ENCODE data around the gene BLOC1S3. TPM values are rescaled to one million over a fixed set of nuclear protein-coding genes. Genes with fewer than 3 reads are reported as not detected.

BLOC1S3 gene
- total RNA-seq, 1 donor from 2014 or later = 3.5 TPM

- Histone ChIP-seq H3K27me3 (ENCODE audit: low read depth) (no peaks in the 10 kb centered on the region), H3K4me3 (no peak overlapping the region), H3K4me1 (peaks cover 28% of the 10 kb centered on the region), H3K27ac (replicated peaks) (no peak overlapping the region), H3K9me3 (replicated peaks) (no peaks in the 10 kb centered on the region), H3K36me3 (peaks cover 48% of the 10 kb centered on the region)
- intact Hi-C loops (cut with micrococcal nuclease) = no loop called here
- TF ChIP-seq, protein P1, sequence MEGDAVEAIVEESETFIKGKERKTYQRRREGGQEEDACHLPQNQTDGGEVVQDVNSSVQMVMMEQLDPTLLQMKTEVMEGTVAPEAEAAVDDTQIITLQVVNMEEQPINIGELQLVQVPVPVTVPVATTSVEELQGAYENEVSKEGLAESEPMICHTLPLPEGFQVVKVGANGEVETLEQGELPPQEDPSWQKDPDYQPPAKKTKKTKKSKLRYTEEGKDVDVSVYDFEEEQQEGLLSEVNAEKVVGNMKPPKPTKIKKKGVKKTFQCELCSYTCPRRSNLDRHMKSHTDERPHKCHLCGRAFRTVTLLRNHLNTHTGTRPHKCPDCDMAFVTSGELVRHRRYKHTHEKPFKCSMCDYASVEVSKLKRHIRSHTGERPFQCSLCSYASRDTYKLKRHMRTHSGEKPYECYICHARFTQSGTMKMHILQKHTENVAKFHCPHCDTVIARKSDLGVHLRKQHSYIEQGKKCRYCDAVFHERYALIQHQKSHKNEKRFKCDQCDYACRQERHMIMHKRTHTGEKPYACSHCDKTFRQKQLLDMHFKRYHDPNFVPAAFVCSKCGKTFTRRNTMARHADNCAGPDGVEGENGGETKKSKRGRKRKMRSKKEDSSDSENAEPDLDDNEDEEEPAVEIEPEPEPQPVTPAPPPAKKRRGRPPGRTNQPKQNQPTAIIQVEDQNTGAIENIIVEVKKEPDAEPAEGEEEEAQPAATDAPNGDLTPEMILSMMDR (IDR thresholded peaks at IDR 0.05; ENCODE audit: borderline replicate concordance) = no peak
- no peak for DNase-seq
These were observed 38.5 kb upstream of the BLOC1S3 start for GRCh38 chr19:45140144-45140503.

- H3K4me1 ChIP-seq = peaks cover 28% of the 10 kb centered on the region
- H3K4me3 ChIP-seq = no peak overlapping the region
- intact Hi-C loops (cut with micrococcal nuclease) = no loop called here
- DNase-seq = no peak
- no peak overlapping the region for H3K27ac ChIP-seq (replicated peaks)
- H3K36me3 ChIP-seq = peaks cover 52% of the 10 kb centered on the region
- TF ChIP-seq, protein P1 (IDR thresholded peaks at IDR 0.05; ENCODE audit: borderline replicate concordance) = no peak
- H3K9me3 ChIP-seq (replicated peaks) = no peaks in the 10 kb centered on the region
- H3K27me3 ChIP-seq (ENCODE audit: low read depth) = no peaks in the 10 kb centered on the region
These were observed 38.1 kb upstream of the BLOC1S3 start for GRCh38 chr19:45140533-45140932.

GRCh38 chr19:45141203-45141900, 37.2 kb upstream of the BLOC1S3 start:
- Histone ChIP-seq H3K4me3 (no peak overlapping the region), H3K36me3 (peaks cover 59% of the 10 kb centered on the region), H3K27me3 (ENCODE audit: low read depth) (no peaks in the 10 kb centered on the region), H3K4me1 (peaks cover 22% of the 10 kb centered on the region), H3K27ac (replicated peaks) (no peak overlapping the region), H3K9me3 (replicated peaks) (no peaks in the 10 kb centered on the region)
- TF ChIP-seq, protein P1 (IDR thresholded peaks at IDR 0.05; ENCODE audit: borderline replicate concordance) = no peak
- intact Hi-C loops (cut with micrococcal nuclease) = no loop called here
- DNase-seq = no peak

- H3K36me3 ChIP-seq = peaks cover 64% of the 10 kb centered on the region
- H3K27me3 ChIP-seq (ENCODE audit: low read depth) = no peaks in the 10 kb centered on the region
- TF ChIP-seq, protein P1 (IDR thresholded peaks at IDR 0.05; ENCODE audit: borderline replicate concordance) = no peak
- peaks cover 14% of the 10 kb centered on the region for H3K4me1 ChIP-seq
- no peak for DNase-seq
- H3K4me3 ChIP-seq = no peak overlapping the region
- no peak overlapping the region for H3K27ac ChIP-seq (replicated peaks)
- H3K9me3 ChIP-seq (replicated peaks) = no peaks in the 10 kb centered on the region
- intact Hi-C loops (cut with micrococcal nuclease) = no loop called here
These were observed 36.4 kb upstream of the BLOC1S3 start for GRCh38 chr19:45142016-45142725.

DNA sequence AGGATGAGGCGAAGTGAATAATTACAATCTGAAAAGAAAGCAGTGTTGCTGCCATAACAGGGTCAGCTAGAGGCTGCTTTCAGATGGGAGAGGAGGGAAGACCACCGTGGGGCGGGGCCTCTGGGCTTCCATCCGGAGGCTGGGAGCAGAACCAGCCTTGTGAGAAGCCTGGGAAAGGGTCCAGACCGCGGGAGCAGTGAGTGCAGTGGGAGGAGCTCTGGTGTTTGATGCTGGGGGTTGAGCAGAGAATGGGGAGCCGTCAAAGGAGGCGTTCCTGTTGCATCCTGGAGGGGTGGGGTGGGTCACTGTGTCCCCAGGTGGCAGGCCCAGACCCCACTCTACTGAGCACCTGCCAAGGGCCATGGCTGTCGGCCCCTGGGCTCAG, 35.9 kb upstream of the BLOC1S3 start:
- Histone ChIP-seq H3K27ac (replicated peaks) (no peak overlapping the region), H3K27me3 (ENCODE audit: low read depth) (no peaks in the 10 kb centered on the region), H3K36me3 (peaks cover 64% of the 10 kb centered on the region), H3K4me1 (peaks cover 8% of the 10 kb centered on the region), H3K9me3 (replicated peaks) (no peaks in the 10 kb centered on the region), H3K4me3 (no peak overlapping the region)
- intact Hi-C loops (cut with micrococcal nuclease) = no loop called here
- TF ChIP-seq, protein P1 (IDR thresholded peaks at IDR 0.05; ENCODE audit: borderline replicate concordance) = no peak
- DNase-seq = no peak
